Astrocyte (in vitro differentiated cells and primary cell): ENCODE data around the gene PRAF2. TPM values are rescaled to one million over a fixed set of nuclear protein-coding genes. Genes with fewer than 3 reads are reported as not detected.

Experiments used
- DNase-seq: peaks from one replicate; pipeline ENCODE4 v3.0.0-alpha.2; 2010; ENCODE audit warnings: low read depth
- FAIRE-seq: peaks from 2 replicates; lab custom pipeline; 2011; peaks lifted over from hg19 to GRCh38; lab: Jason Lieb, UNC
- H2AFZ ChIP-seq: 2 replicates; pipeline ENCODE4 v1.6.0; 2012; ENCODE audit warnings: low read depth, low read length, inconsistent platforms
- H3K27ac ChIP-seq: 2 replicates; pipeline ENCODE4 v1.5.1; 2011; ENCODE audit warnings: low read depth, low read length, inconsistent platforms
- H3K27me3 ChIP-seq: 2 replicates; pipeline ENCODE4 v1.6.0; 2011; ENCODE audit warnings: low read length, inconsistent platforms; ENCODE audit not compliant: insufficient read depth
- H3K36me3 ChIP-seq: 2 replicates; pipeline ENCODE4 v1.5.1; 2011; ENCODE audit warnings: low read length, inconsistent platforms; ENCODE audit not compliant: insufficient read depth
- H3K4me1 ChIP-seq: 2 replicates; pipeline ENCODE4 v1.5.1; 2011; ENCODE audit warnings: low read length, inconsistent platforms; ENCODE audit not compliant: insufficient read depth
- H3K4me2 ChIP-seq: 2 replicates; pipeline ENCODE4 v1.6.0; 2012; ENCODE audit warnings: low read length, inconsistent platforms
- H3K4me3 ChIP-seq: 2 replicates; pipeline ENCODE4 v1.5.1; 2011; ENCODE audit warnings: low read depth, mild to moderate bottlenecking, low read length, inconsistent platforms; ENCODE audit not compliant: insufficient read depth
- H3K79me2 ChIP-seq: 2 replicates; pipeline ENCODE4 v1.6.0; 2012; ENCODE audit warnings: mild to moderate bottlenecking, low read length, inconsistent platforms; ENCODE audit not compliant: insufficient read depth
- H3K9ac ChIP-seq: 2 replicates; pipeline ENCODE4 v1.6.0; 2012; ENCODE audit warnings: mild to moderate bottlenecking, low read length, inconsistent platforms
- H3K9me3 ChIP-seq: 2 replicates; pipeline ENCODE4 v1.5.1; 2012; ENCODE audit warnings: low read depth, mild to moderate bottlenecking, low read length, inconsistent platforms; ENCODE audit not compliant: insufficient read depth
- H4K20me1 ChIP-seq: 2 replicates; pipeline ENCODE4 v1.6.0; 2012; ENCODE audit warnings: low read length, inconsistent platforms; ENCODE audit not compliant: insufficient read depth
- H3K27ac Mint-ChIP-seq: one replicate; pipeline ENCODE4 v1.8.0; 2021; ENCODE audit warnings: mild to moderate bottlenecking, mixed read lengths; ENCODE audit not compliant: unreplicated experiment
- H3K27me3 Mint-ChIP-seq: one replicate; pipeline ENCODE4 v1.8.0; 2021; ENCODE audit warnings: low read depth, mixed read lengths; ENCODE audit not compliant: unreplicated experiment
- H3K36me3 Mint-ChIP-seq: one replicate; pipeline ENCODE4 v1.8.0; 2021; ENCODE audit warnings: low read depth, mixed read lengths; ENCODE audit not compliant: unreplicated experiment
- H3K4me1 Mint-ChIP-seq: one replicate; pipeline ENCODE4 v1.8.0; 2021; ENCODE audit warnings: low read depth, mixed read lengths; ENCODE audit not compliant: unreplicated experiment
- H3K4me3 Mint-ChIP-seq: one replicate; pipeline ENCODE4 v1.8.0; 2021; ENCODE audit warnings: mild to moderate bottlenecking, moderate library complexity, mixed read lengths; ENCODE audit not compliant: unreplicated experiment
- H3K9me3 Mint-ChIP-seq: one replicate; pipeline ENCODE4 v1.8.0; 2021; ENCODE audit warnings: mild to moderate bottlenecking, mixed read lengths; ENCODE audit not compliant: unreplicated experiment
- CTCF ChIP-seq: IDR thresholded peaks from 2 replicates; pipeline ENCODE4 v1.5.1; 2011; ENCODE audit warnings: low read depth, mild to moderate bottlenecking, inconsistent platforms, low read length, moderate library complexity; ENCODE audit not compliant: insufficient read depth
- EZH2 ChIP-seq: IDR thresholded peaks from 2 replicates; pipeline ENCODE4 v1.6.1; 2012; ENCODE audit warnings: mild to moderate bottlenecking, low read length, inconsistent platforms; ENCODE audit not compliant: insufficient read depth
- total RNA-seq: library from RNA; stranded (reverse); gene quantifications from 2 replicates; pipeline ENCODE4 v1.2.1, GENCODE V29; 2021

PRAF2 gene
- total RNA-seq, 1 donor from 2014 or later, result 44.4 TPM

- Histone ChIP-seq H3K79me2 (peaks cover 23% of the 10 kb centered on the region), H2AFZ (no peak overlapping the region), H3K4me2 (no peak overlapping the region), H3K36me3 (peaks cover 2% of the 10 kb centered on the region), H3K4me1 (no peaks in the 10 kb centered on the region), H3K9ac (no peak overlapping the region), H4K20me1 (no peaks in the 10 kb centered on the region), H3K27ac (no peak overlapping the region), H3K4me3 (no peak overlapping the region), H3K9me3 (no peaks in the 10 kb centered on the region), H3K27me3 (no peaks in the 10 kb centered on the region)
- no peak for TF ChIP-seq EZH2
- no peak for TF ChIP-seq CTCF
- Mint-ChIP-seq H3K4me1 (peaks cover 4% of the 10 kb centered on the region), H3K27ac (no peak overlapping the region), H3K9me3 (no peaks in the 10 kb centered on the region), H3K36me3 (peaks cover 7% of the 10 kb centered on the region), H3K4me3 (no peak overlapping the region), H3K27me3 (no peaks in the 10 kb centered on the region)
- DNase-seq (no peak), FAIRE-seq (peak; percentile 79)
Measured at GRCh38 chrX:49120091-49120490, 46.3 kb upstream of the PRAF2 start.

GRCh38 chrX:49117581-49117980, 43.8 kb upstream of the PRAF2 start:
- Histone ChIP-seq H3K4me1 (no peaks in the 10 kb centered on the region), H3K79me2 (peaks cover 13% of the 10 kb centered on the region), H3K4me3 (no peak overlapping the region), H4K20me1 (no peaks in the 10 kb centered on the region), H3K27ac (no peak overlapping the region), H3K4me2 (no peak overlapping the region), H3K27me3 (no peaks in the 10 kb centered on the region), H2AFZ (no peak overlapping the region), H3K9me3 (no peaks in the 10 kb centered on the region), H3K36me3 (peaks cover 2% of the 10 kb centered on the region), H3K9ac (no peak overlapping the region)
- Mint-ChIP-seq H3K36me3 (peaks cover 7% of the 10 kb centered on the region), H3K27ac (no peak overlapping the region), H3K4me1 (no peaks in the 10 kb centered on the region), H3K4me3 (no peak overlapping the region), H3K27me3 (no peaks in the 10 kb centered on the region), H3K9me3 (no peaks in the 10 kb centered on the region)
- no peak for FAIRE-seq
- TF ChIP-seq CTCF (no peak), EZH2 (no peak)
- DNase-seq, result no peak

GRCh38 chrX:49116716-49117115, 42.9 kb upstream of the PRAF2 start:
- Histone ChIP-seq H3K4me1 (no peaks in the 10 kb centered on the region), H3K4me3 (no peak overlapping the region), H3K79me2 (peaks cover 5% of the 10 kb centered on the region), H2AFZ (no peak overlapping the region), H3K9me3 (no peaks in the 10 kb centered on the region), H3K36me3 (peaks cover 6% of the 10 kb centered on the region), H3K27me3 (no peaks in the 10 kb centered on the region), H3K4me2 (no peak overlapping the region), H4K20me1 (no peaks in the 10 kb centered on the region), H3K9ac (no peak overlapping the region), H3K27ac (no peak overlapping the region)
- Mint-ChIP-seq H3K4me3 (no peak overlapping the region), H3K27me3 (no peaks in the 10 kb centered on the region), H3K9me3 (no peaks in the 10 kb centered on the region), H3K36me3 (peaks cover 7% of the 10 kb centered on the region), H3K4me1 (no peaks in the 10 kb centered on the region), H3K27ac (no peak overlapping the region)
- TF ChIP-seq CTCF, result no peak
- no peak for TF ChIP-seq EZH2
- DNase-seq, result no peak
- FAIRE-seq, result no peak
